Measurements from ENCODE around the gene P3H4.
A peak's percentile ranks its signal among the peaks of the same experiment; 100 is the strongest.

P3H4 gene

GRCh38 chr17:41821776-41822175 lies 10.0 kb upstream of the P3H4 start:
- no peak for DNase-seq (ENCODE audit: low spot score)

GRCh38 chr17:41818024-41818423 lies 6.3 kb upstream of the P3H4 start:
- no peak for DNase-seq (ENCODE audit: low spot score)

- no peak for DNase-seq (ENCODE audit: low spot score)
Observed at GRCh38 chr17:41816637-41817320, 5.0 kb upstream of the P3H4 start.

- no peak for DNase-seq (ENCODE audit: low spot score)
Observed at GRCh38 chr17:41814195-41814594, 2.4 kb upstream of the P3H4 start.

GRCh38 chr17:41813699-41814124 lies 2.0 kb upstream of the P3H4 start:
- DNase-seq (ENCODE audit: low spot score) = no peak

- DNase-seq (ENCODE audit: low spot score) = no peak
Observed at GRCh38 chr17:41813152-41813680, 1.5 kb upstream of the P3H4 start.

- peak; percentile 93 for DNase-seq (ENCODE audit: low spot score)
Observed at GRCh38 chr17:41812381-41813151, 817 bp upstream of the P3H4 start, which contains the start of gene FKBP10. TSS of gene FKBP10 (plus strand) at chr17:41813004. CDS start at chr17:41813035, 31 bp downstream.

- DNase-seq (ENCODE audit: low spot score) = no peak
Observed at GRCh38 chr17:41810659-41811548, 845 bp downstream of the P3H4 start.

GRCh38 chr17:41806685-41807445 lies 4.9 kb downstream of the P3H4 start:
- DNase-seq (ENCODE audit: low spot score) = no peak

- no peak for DNase-seq (ENCODE audit: low spot score)
Observed at GRCh38 chr17:41803049-41804020, 8.4 kb downstream of the P3H4 start.

GRCh38 chr17:41801374-41802271 lies 10.1 kb downstream of the P3H4 start:
- peak; percentile 81 for DNase-seq (ENCODE audit: low spot score)

- no peak for DNase-seq (ENCODE audit: low spot score)
Observed at GRCh38 chr17:41800601-41801373, 11.0 kb downstream of the P3H4 start.

- no peak for DNase-seq (ENCODE audit: low spot score)
Observed at GRCh38 chr17:41799366-41799765, 12.4 kb downstream of the P3H4 start.

GRCh38 chr17:41797377-41797776 lies 14.4 kb downstream of the P3H4 start:
- DNase-seq (ENCODE audit: low spot score) = no peak

- DNase-seq (ENCODE audit: low spot score) = no peak
Observed at GRCh38 chr17:41796121-41796895, 15.4 kb downstream of the P3H4 start.

- no peak for DNase-seq (ENCODE audit: low spot score)
Observed at GRCh38 chr17:41794540-41794975, 17.2 kb downstream of the P3H4 start.

GRCh38 chr17:41793784-41794539 lies 17.8 kb downstream of the P3H4 start:
- no peak for DNase-seq (ENCODE audit: low spot score)

Measured in AG08395 (cell line).